ENCODE results near the gene FAM227B. TPM values are rescaled to one million over a fixed set of nuclear protein-coding genes. Genes with fewer than 3 reads are reported as not detected.
"Not testable (repeated sequence)": the region's sequence is repeated elsewhere in the genome, so short reads cannot be mapped to it uniquely, and the experiment has no call there.

The FAM227B gene
- total RNA-seq, 1 donor from 2014 or later = 2.1 TPM

DNA sequence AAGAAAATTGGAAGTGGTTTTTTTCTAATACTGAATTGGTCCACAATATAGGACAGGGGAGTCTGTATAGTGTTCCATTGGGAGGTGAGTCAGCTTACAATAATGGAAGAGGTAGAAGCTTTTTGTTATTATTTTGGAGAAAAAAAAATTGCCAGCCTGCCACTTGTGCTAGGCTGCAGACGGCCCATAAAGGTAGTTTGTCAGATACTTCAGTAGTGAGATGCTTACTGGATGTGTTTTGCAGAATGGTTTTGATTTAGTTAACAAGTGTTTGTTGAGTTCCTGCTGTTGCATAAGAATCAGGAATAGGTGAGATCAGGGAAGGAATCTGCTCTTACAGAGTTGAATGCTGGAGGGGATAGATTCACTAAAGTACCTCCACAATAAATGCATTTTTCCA is 1.3 kb upstream of the FAM227B start:
- Histone ChIP-seq H3K4me3 (ENCODE audit: low read depth, low read length) (peak overlapping the region; percentile 96), H3K27me3 (ENCODE audit: control insufficient read depth, insufficient read depth, low read length) (no peaks in the 10 kb centered on the region), H3K36me3 (ENCODE audit: control insufficient read depth, insufficient read depth, low read length) (no peaks in the 10 kb centered on the region)
- DNase-seq (ENCODE audit: low read depth) (no peak), FAIRE-seq (no peak)
- no peak for TF ChIP-seq CTCF (IDR thresholded peaks at IDR 0.05; ENCODE audit: insufficient read depth, low read length, severe bottlenecking)

DNA sequence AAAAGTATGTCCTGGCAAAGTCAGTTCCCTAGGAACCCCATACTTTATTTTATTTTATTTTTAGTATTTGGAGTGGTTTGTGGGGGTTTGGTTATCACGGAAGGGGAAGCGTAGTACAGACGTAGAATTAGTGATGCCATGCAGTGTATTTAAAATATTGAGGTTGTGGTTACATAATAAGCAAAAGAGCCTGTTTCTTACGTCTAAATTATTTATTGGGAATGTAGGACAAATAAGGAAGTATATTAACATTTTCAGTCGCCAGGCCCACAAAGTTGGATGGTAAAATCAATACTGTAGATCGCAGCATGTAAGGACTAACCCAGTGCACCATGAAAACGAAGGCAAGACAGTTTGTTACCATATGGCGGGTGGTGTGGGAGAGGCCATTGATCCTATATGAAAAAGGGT is 788 bp upstream of the FAM227B start:
- peak overlapping the region; percentile 96 for H3K4me3 ChIP-seq (ENCODE audit: low read depth, low read length)
- H3K27me3 ChIP-seq (ENCODE audit: control insufficient read depth, insufficient read depth, low read length) = no peaks in the 10 kb centered on the region
- no peak for FAIRE-seq
- TF ChIP-seq CTCF (IDR thresholded peaks at IDR 0.05; ENCODE audit: insufficient read depth, low read length, severe bottlenecking) = no peak
- no peaks in the 10 kb centered on the region for H3K36me3 ChIP-seq (ENCODE audit: control insufficient read depth, insufficient read depth, low read length)
- no peak for DNase-seq (ENCODE audit: low read depth)

- Histone ChIP-seq H3K27me3 (ENCODE audit: control insufficient read depth, insufficient read depth, low read length) (no peaks in the 10 kb centered on the region), H3K36me3 (ENCODE audit: control insufficient read depth, insufficient read depth, low read length) (no peaks in the 10 kb centered on the region), H3K4me3 (ENCODE audit: low read depth, low read length) (peak overlapping the region; percentile 96)
- FAIRE-seq (no peak), DNase-seq (ENCODE audit: low read depth) (peak; percentile 53)
- TF ChIP-seq CTCF (IDR thresholded peaks at IDR 0.05; ENCODE audit: insufficient read depth, low read length, severe bottlenecking) = no peak
Observed at GRCh38 chr15:49620199-49620598, 419 bp downstream of the FAM227B start.

GRCh38 chr15:49619226-49619625 is 1.4 kb downstream of the FAM227B start:
- Histone ChIP-seq H3K27me3 (ENCODE audit: control insufficient read depth, insufficient read depth, low read length) (no peaks in the 10 kb centered on the region), H3K4me3 (ENCODE audit: low read depth, low read length) (no peak overlapping the region), H3K36me3 (ENCODE audit: control insufficient read depth, insufficient read depth, low read length) (no peaks in the 10 kb centered on the region)
- DNase-seq (ENCODE audit: low read depth) (no peak), FAIRE-seq (no peak)
- no peak for TF ChIP-seq CTCF (IDR thresholded peaks at IDR 0.05; ENCODE audit: insufficient read depth, low read length, severe bottlenecking)

DNA sequence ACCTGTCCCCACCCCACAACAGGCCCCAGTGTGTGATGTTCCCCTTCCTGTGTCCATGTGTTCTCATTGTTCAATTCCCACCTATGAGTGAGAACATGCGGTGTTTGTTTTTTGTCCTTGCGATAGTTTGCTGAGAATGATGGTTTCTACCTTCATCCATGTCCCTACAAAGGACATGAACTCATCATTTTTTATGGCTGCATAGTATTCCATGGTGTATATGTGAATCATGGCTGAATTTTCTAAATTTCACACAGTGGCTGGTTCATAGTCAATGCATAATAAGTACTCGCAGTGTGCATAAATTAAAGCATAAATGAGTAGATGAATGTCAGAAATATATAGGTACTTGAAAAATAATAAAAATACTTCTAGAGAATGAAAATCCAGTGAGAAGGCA is 8.4 kb downstream of the FAM227B start:
- not testable (repeated sequence) for H3K4me3 ChIP-seq (ENCODE audit: low read depth, low read length); H3K36me3 ChIP-seq (ENCODE audit: control insufficient read depth, insufficient read depth, low read length); DNase-seq (ENCODE audit: low read depth); FAIRE-seq; H3K27me3 ChIP-seq (ENCODE audit: control insufficient read depth, insufficient read depth, low read length)

- no peak for FAIRE-seq
- Histone ChIP-seq H3K27me3 (ENCODE audit: control insufficient read depth, insufficient read depth, low read length) (no peaks in the 10 kb centered on the region), H3K36me3 (ENCODE audit: control insufficient read depth, insufficient read depth, low read length) (no peaks in the 10 kb centered on the region), H3K4me3 (ENCODE audit: low read depth, low read length) (no peak overlapping the region)
- no peak for DNase-seq (ENCODE audit: low read depth)
- TF ChIP-seq CTCF (IDR thresholded peaks at IDR 0.05; ENCODE audit: insufficient read depth, low read length, severe bottlenecking) = no peak
Observed at GRCh38 chr15:49610157-49610918, 10.3 kb downstream of the FAM227B start.
